Measurements from ENCODE around the gene INTS6L. TPM values are rescaled to one million over a fixed set of nuclear protein-coding genes. Genes with fewer than 3 reads are reported as not detected.

INTS6L gene
- total RNA-seq, 2 experiments from 2014 or later = 19.9 to 21.0 TPM

GRCh38 chrX:135629342-135629741 is 108.9 kb downstream of the INTS6L start:
- intact Hi-C loops (cut with micrococcal nuclease) = no loop called here
- Mint-ChIP-seq H3K9me3 (no peaks in the 10 kb centered on the region), H3K36me3 (ENCODE audit: low read depth) (no peaks in the 10 kb centered on the region), H3K4me3 (no peak overlapping the region), H3K27me3 (no peaks in the 10 kb centered on the region), H3K27ac (no peak overlapping the region), H3K4me1 (ENCODE audit: low read depth) (no peaks in the 10 kb centered on the region)
- ATAC-seq (no peak), DNase-seq (no peak)
- TF ChIP-seq, protein P1, sequence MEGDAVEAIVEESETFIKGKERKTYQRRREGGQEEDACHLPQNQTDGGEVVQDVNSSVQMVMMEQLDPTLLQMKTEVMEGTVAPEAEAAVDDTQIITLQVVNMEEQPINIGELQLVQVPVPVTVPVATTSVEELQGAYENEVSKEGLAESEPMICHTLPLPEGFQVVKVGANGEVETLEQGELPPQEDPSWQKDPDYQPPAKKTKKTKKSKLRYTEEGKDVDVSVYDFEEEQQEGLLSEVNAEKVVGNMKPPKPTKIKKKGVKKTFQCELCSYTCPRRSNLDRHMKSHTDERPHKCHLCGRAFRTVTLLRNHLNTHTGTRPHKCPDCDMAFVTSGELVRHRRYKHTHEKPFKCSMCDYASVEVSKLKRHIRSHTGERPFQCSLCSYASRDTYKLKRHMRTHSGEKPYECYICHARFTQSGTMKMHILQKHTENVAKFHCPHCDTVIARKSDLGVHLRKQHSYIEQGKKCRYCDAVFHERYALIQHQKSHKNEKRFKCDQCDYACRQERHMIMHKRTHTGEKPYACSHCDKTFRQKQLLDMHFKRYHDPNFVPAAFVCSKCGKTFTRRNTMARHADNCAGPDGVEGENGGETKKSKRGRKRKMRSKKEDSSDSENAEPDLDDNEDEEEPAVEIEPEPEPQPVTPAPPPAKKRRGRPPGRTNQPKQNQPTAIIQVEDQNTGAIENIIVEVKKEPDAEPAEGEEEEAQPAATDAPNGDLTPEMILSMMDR (IDR thresholded peaks at IDR 0.05) = no peak
- ChIA-PET POLR2A (no interaction called here), CTCF (no interaction called here)

Other genes with a start within 250 kb of the INTS6L start
- gene ETDC, start 211.2 kb upstream of the INTS6L start, total RNA-seq = not detected
- 1 to 10 TPM; 2.5 to 3.5 TPM for gene ZNF75D, start 176.6 kb upstream of the INTS6L start, total RNA-seq
- gene ZNF449, start 175.9 kb upstream of the INTS6L start, total RNA-seq = 1 to 10 TPM; 1.2 to 1.3 TPM
- under 1 TPM; 0.22 to 0.23 TPM for gene SMIM10L2A, start 98.7 kb upstream of the INTS6L start, total RNA-seq
- gene CT45A1, start 193.0 kb downstream of the INTS6L start, total RNA-seq = not detected
- not detected for gene CT45A3, start 247.5 kb downstream of the INTS6L start, total RNA-seq